Panc1 (cell line): ENCODE results near the gene CATSPERE. TPM values are rescaled to one million over a fixed set of nuclear protein-coding genes. Genes with fewer than 3 reads are reported as not detected.

ENCODE experiments used
- ATAC-seq: fragments of 200-7000 bp; cut with Tn5 transposase; 2 replicates; pipeline ENCODE4 v1.9.1; 2020; ENCODE audit warnings: mild to moderate bottlenecking, moderate library complexity
- BruUV-seq: library from RNA; stranded (reverse); fragments of 400-500 nt; replicated peaks from 2 replicates; lab custom pipeline; 2021; lab: Mats Ljungman, UMichigan
- CTCF ChIA-PET: fragments of 300-600 bp; sonication (Branson Sonifier 250); formaldehyde crosslinking; loops from one replicate; lab custom pipeline; 2022; ENCODE audit warnings: antibody characterized with exemption; lab: Charles Lee
- POLR2A ChIA-PET: fragments of 300-600 bp; sonication (Branson Sonifier 250); formaldehyde crosslinking; loops from one replicate; lab custom pipeline; 2022; ENCODE audit warnings: antibody characterized with exemption; lab: Charles Lee
- DNase-seq: peaks from one replicate; pipeline ENCODE4 v3.0.0-alpha.2; 2010; ENCODE audit warnings: low read depth, low spot score
- H3K27ac ChIP-seq: 2 replicates; pipeline ENCODE4 v1.5.1; 2011; ENCODE audit warnings: mild to moderate bottlenecking, low read length, inconsistent platforms
- H3K27me3 ChIP-seq: fragments of 200-500 bp; sonication (Bioruptor generic); 2 replicates; pipeline ENCODE4 v1.6.0; 2014; ENCODE audit warnings: low read length, inconsistent platforms; ENCODE audit not compliant: control insufficient read depth, insufficient read depth
- H3K36me3 ChIP-seq: fragments of 200-500 bp; sonication (Bioruptor generic); 2 replicates; pipeline ENCODE4 v1.5.1; 2014; ENCODE audit warnings: inconsistent platforms, mild to moderate bottlenecking, low read length, moderate library complexity; ENCODE audit not compliant: control insufficient read depth, insufficient read depth
- H3K4me1 ChIP-seq: 2 replicates; pipeline ENCODE4 v1.5.1; 2011; ENCODE audit warnings: inconsistent platforms, mild to moderate bottlenecking, low read length, moderate library complexity; ENCODE audit not compliant: control insufficient read depth, insufficient read depth
- H3K4me3 ChIP-seq, 2 experiments: 2 replicates each; pipeline ENCODE4 v1.5.1; 2011 to 2012; ENCODE audit warnings: low read depth in 2 of 2, low read length in 2 of 2, mild to moderate bottlenecking in 2 of 2, inconsistent platforms in 1 of 2, moderate library complexity in 1 of 2
- H3K9me3 ChIP-seq: fragments of 200-500 bp; sonication (Bioruptor generic); 2 replicates; pipeline ENCODE4 v1.5.1; 2014; ENCODE audit warnings: low read depth, mild to moderate bottlenecking, inconsistent platforms, low read length, moderate library complexity; ENCODE audit not compliant: control insufficient read depth, insufficient read depth
- CTCF ChIP-seq: fragments of 450-650 bp; IDR thresholded peaks from 2 replicates; pipeline ENCODE4 v1.5.1; 2017; ENCODE audit warnings: mild to moderate bottlenecking
- POLR2AphosphoS5 ChIP-seq: IDR thresholded peaks from 2 replicates; pipeline ENCODE4 v1.6.1; 2012; ENCODE audit warnings: mild to moderate bottlenecking, low read depth, low read length, moderate library complexity
- REST ChIP-seq, 2 experiments: IDR thresholded peaks; 2 replicates each; pipeline ENCODE4 v1.6.1; 2011 to 2012; ENCODE audit warnings: low read depth in 2 of 2, control low read depth in 1 of 2, low read length in 1 of 2, mild to moderate bottlenecking in 1 of 2, moderate library complexity in 1 of 2; ENCODE audit not compliant: insufficient read depth in 1 of 2
- SIN3A ChIP-seq: IDR thresholded peaks from 2 replicates; pipeline ENCODE4 v1.6.1; 2012; ENCODE audit warnings: low read depth, mild to moderate bottlenecking, low read length, moderate library complexity, borderline replicate concordance; ENCODE audit not compliant: insufficient read depth
- TCF7L2 ChIP-seq: IDR thresholded peaks from 2 replicates; pipeline ENCODE4 v1.6.1; 2011; ENCODE audit warnings: mild to moderate bottlenecking, low read depth, low read length, inconsistent platforms
- in situ Hi-C: cut with HindIII; loops from 2 replicates; pipeline ENCODE4 v1.10.0; 2016; ENCODE audit warnings: low sequenced_read_pairs, low pct_unique_long_range_greater_than_20kb
- intact Hi-C: fragments of 100-400 bp; cut with micrococcal nuclease; formaldehyde crosslinking; loops from one replicate; pipeline ENCODE4 v1.10.0; 2022; ENCODE audit not compliant: unreplicated experiment
- total RNA-seq: library from RNA; stranded (reverse); gene quantifications from one replicate; pipeline ENCODE4 v1.2.1, GENCODE V29; 2021; ENCODE audit not compliant: unreplicated experiment

CATSPERE gene
- total RNA-seq, 1 experiment from 2014 or later: 0.31 TPM

GRCh38 chr1:244645414-244645813, 184.3 kb downstream of the CATSPERE start:
- TF ChIP-seq POLR2AphosphoS5: no peak
- TF ChIP-seq REST (IDR thresholded peaks at IDR 0.05; ENCODE audit: insufficient read depth in 1 of 2, low read depth in 2 of 2, low read length in 1 of 2): no peak
- no peak for TF ChIP-seq TCF7L2
- TF ChIP-seq CTCF: no peak
- TF ChIP-seq SIN3A: no peak
- Histone ChIP-seq H3K4me1 (no peaks in the 10 kb centered on the region), H3K4me3 (no peak overlapping the region), H3K9me3 (no peaks in the 10 kb centered on the region), H3K36me3 (no peaks in the 10 kb centered on the region), H3K27me3 (peaks cover 4% of the 10 kb centered on the region; the same call in 1 of the 2 replicates), H3K27ac (no peak overlapping the region)
- ChIA-PET POLR2A (no interaction called here), CTCF (no interaction called here)
- in situ Hi-C loops (no loop called here), intact Hi-C loops (no loop called here)
- no TSS peak for BruUV-seq
- DNase-seq (no peak), ATAC-seq (no peak)

GRCh38 chr1:244645890-244646289, 184.8 kb downstream of the CATSPERE start:
- intact Hi-C loops: no loop called here
- H3K9me3 ChIP-seq: no peaks in the 10 kb centered on the region
- POLR2A ChIA-PET: no interaction called here

More at GRCh38 chr1:244645890-244646289, 184.8 kb downstream of the CATSPERE start:
- H3K4me1 ChIP-seq: no peaks in the 10 kb centered on the region
- BruUV-seq: no TSS peak
- no peak overlapping the region for H3K4me3 ChIP-seq
- H3K27me3 ChIP-seq: peaks cover 4% of the 10 kb centered on the region; the same call in 1 of the 2 replicates
- H3K27ac ChIP-seq: no peak overlapping the region
- in situ Hi-C loops: no loop called here
- TF ChIP-seq CTCF (no peak), TCF7L2 (no peak), POLR2AphosphoS5 (no peak), SIN3A (no peak), REST (IDR thresholded peaks at IDR 0.05; ENCODE audit: insufficient read depth in 1 of 2, low read depth in 2 of 2, low read length in 1 of 2) (no peak)
- CTCF ChIA-PET: no interaction called here
- no peak for ATAC-seq
- no peak for DNase-seq
- H3K36me3 ChIP-seq: no peaks in the 10 kb centered on the region
